Mucosa of descending colon (tissue), 3 donors: ENCODE data around the gene EXOC3. TPM values are rescaled to one million over a fixed set of nuclear protein-coding genes. Genes with fewer than 3 reads are reported as not detected.

ENCODE experiments used
- ATAC-seq: fragments of 200-7000 bp; cut with Tn5 transposase; one replicate; pipeline ENCODE4 v1.9.1; 2020; ENCODE audit warnings: mild to moderate bottlenecking, moderate library complexity
- DNase-seq, 3 donors: peaks; one replicate each; pipeline ENCODE4 v3.0.0-alpha.2; 2020
- H3K36me3 ChIP-seq: fragments of 200-600 bp; one replicate; pipeline ENCODE4 v1.8.0; 2021; ENCODE audit warnings: low read depth, mild to moderate bottlenecking
- H3K4me1 ChIP-seq: fragments of 200-600 bp; one replicate; pipeline ENCODE4 v1.8.0; 2021; ENCODE audit warnings: low read depth, mild to moderate bottlenecking
- H3K4me3 ChIP-seq: fragments of 200-600 bp; one replicate; pipeline ENCODE4 v1.8.0; 2021; ENCODE audit warnings: mild to moderate bottlenecking
- H3K9me3 ChIP-seq: fragments of 200-600 bp; one replicate; pipeline ENCODE4 v1.8.0; 2021; ENCODE audit warnings: mild to moderate bottlenecking
- intact Hi-C, 2 donors: fragments of 100-400 bp; cut with DNase I in 1 of 2; cut with micrococcal nuclease in 1 of 2; formaldehyde crosslinking; loops; one replicate each; pipeline versions ENCODE4 v1.11.0 to v1.11.1; 2022; cut with DNase I, micrococcal nuclease
- total RNA-seq, 3 donors: library from RNA; stranded (reverse); fragmentation: NEBNext Ultra II Directional in 2 of 3; extraction: Animal tissue kit (Norgen Biotek cat#: 25700) in 2 of 3; gene quantifications; one replicate each; pipeline versions ENCODE4 v1.2.1 to v1.2.4, GENCODE V29; 2021 to 2023
- TF ChIP-seq, protein P1 (sequence below): fragments of 200-600 bp; IDR thresholded peaks from one replicate; pipeline ENCODE4 v1.8.0; 2022; ENCODE audit warnings: antibody characterized with exemption, mild to moderate bottlenecking
- donor health status: DM: no; HTN: no; CAD: no; lungs with moderate emphysema.
- donor health status: DM: no; HTN: no; CAD: no.
- donor health status: DM: no; HTN: yes; CAD: no.

The EXOC3 gene
- total RNA-seq, 3 donors from 2014 or later, result 67.0 to 89.1 (median 76.8) TPM

DNA sequence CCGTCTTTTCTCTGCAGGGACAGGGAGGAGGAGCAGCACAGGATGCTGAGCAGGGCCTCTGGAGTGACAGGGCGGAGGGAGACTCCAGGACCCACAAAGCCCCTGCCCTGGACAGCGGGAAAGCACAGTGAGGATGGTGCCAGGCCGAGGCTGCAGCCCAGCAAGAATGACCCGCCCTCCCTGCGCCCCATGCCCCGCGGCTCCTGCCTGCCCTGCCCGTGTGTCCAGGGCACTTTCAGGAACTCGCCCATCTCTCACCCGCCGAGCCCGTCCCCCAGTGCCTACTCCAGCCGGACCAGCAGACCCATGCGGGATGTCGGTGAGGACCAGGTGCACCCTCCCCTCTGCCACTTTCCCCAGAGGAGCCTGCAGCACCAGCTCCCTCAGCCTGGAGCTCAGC, 9.1 kb upstream of the EXOC3 start:
- ATAC-seq, result no peak
- intact Hi-C loops, result no loop called here
- Histone ChIP-seq H3K4me1 (peaks cover 22% of the 10 kb centered on the region), H3K9me3 (no peaks in the 10 kb centered on the region), H3K4me3 (no peak overlapping the region), H3K36me3 (no peaks in the 10 kb centered on the region)
- no peak for DNase-seq
- TF ChIP-seq, protein P1, sequence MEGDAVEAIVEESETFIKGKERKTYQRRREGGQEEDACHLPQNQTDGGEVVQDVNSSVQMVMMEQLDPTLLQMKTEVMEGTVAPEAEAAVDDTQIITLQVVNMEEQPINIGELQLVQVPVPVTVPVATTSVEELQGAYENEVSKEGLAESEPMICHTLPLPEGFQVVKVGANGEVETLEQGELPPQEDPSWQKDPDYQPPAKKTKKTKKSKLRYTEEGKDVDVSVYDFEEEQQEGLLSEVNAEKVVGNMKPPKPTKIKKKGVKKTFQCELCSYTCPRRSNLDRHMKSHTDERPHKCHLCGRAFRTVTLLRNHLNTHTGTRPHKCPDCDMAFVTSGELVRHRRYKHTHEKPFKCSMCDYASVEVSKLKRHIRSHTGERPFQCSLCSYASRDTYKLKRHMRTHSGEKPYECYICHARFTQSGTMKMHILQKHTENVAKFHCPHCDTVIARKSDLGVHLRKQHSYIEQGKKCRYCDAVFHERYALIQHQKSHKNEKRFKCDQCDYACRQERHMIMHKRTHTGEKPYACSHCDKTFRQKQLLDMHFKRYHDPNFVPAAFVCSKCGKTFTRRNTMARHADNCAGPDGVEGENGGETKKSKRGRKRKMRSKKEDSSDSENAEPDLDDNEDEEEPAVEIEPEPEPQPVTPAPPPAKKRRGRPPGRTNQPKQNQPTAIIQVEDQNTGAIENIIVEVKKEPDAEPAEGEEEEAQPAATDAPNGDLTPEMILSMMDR, result no peak

DNA sequence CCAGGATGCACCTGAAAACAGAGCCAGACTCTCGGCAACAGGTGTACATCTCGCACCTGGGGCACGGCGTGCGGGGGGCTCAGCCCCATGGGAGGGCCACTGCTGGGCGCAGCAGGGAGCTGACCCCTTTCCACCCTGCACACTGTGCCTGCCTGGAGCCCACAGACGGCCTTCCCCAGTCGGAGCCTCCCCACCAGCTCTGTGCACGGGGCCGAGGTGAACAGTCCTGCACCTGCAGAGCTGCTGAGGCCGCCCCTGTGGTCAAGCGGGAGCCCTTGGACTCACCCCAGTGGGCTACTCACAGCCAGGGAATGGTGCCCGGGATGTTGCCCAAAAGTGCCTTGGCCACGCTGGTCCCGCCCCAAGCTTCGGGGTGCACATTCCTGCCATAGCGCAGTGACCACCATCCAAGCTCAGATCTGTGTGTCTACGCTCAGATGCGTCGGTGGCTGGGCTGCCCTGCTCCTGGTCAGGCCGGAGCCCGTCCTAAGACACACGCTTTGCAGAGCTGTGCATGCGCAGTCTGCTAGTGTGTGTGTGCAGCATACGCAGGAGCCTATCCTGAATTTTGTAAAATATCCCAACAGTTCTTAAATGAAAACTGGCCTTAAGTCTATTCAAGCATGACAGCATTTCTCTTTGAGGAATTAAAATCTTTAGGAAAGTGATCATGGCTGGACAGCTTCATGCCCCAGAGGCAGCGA, 8.4 kb upstream of the EXOC3 start:
- H3K9me3 ChIP-seq, result no peaks in the 10 kb centered on the region
- ATAC-seq (no peak), DNase-seq (peak in 1 of 3 donors; percentile 46)
- H3K4me3 ChIP-seq, result no peak overlapping the region
- TF ChIP-seq, protein P1, result no peak
- intact Hi-C loops, result no loop called here
- H3K36me3 ChIP-seq, result no peaks in the 10 kb centered on the region
- peaks cover 17% of the 10 kb centered on the region for H3K4me1 ChIP-seq

GRCh38 chr5:435156-435790, 7.7 kb upstream of the EXOC3 start:
- ATAC-seq (no peak), DNase-seq (peak in 1 of 3 donors; percentile 31)
- Histone ChIP-seq H3K36me3 (no peaks in the 10 kb centered on the region), H3K4me1 (peaks cover 12% of the 10 kb centered on the region), H3K4me3 (no peak overlapping the region), H3K9me3 (no peaks in the 10 kb centered on the region)
- TF ChIP-seq, protein P1, result no peak
- intact Hi-C loops, result no loop called here

- Histone ChIP-seq H3K9me3 (no peaks in the 10 kb centered on the region), H3K36me3 (no peaks in the 10 kb centered on the region), H3K4me1 (peaks cover 3% of the 10 kb centered on the region), H3K4me3 (no peak overlapping the region)
- DNase-seq, result peak in 2 of 3 donors; percentile 38 to 46
- TF ChIP-seq, protein P1, result no peak
- peak; percentile 61 for ATAC-seq
- intact Hi-C loops, result no loop called here
Measured at GRCh38 chr5:435961-436640, 6.9 kb upstream of the EXOC3 start.

- ATAC-seq, result no peak
- intact Hi-C loops, result no loop called here
- TF ChIP-seq, protein P1, result no peak
Measured at GRCh38 chr5:436641-436975, 6.4 kb upstream of the EXOC3 start.

More at GRCh38 chr5:436641-436975, 6.4 kb upstream of the EXOC3 start:
- no peak overlapping the region for H3K4me3 ChIP-seq
- DNase-seq, result peak in 1 of 3 donors; percentile 27
- H3K9me3 ChIP-seq, result no peaks in the 10 kb centered on the region
- H3K36me3 ChIP-seq, result no peaks in the 10 kb centered on the region
- no peaks in the 10 kb centered on the region for H3K4me1 ChIP-seq
